Suppressor macrophage (primary cell): ENCODE results near the gene SLX4IP.
A peak's percentile ranks its signal among the peaks of the same experiment; 100 is the strongest.

Experiments used
- DNase-seq, 4 experiments: peaks; one replicate each; pipeline ENCODE4 v3.0.0-alpha.2; 2020 to 2022

The SLX4IP gene

GRCh38 chr20:10429443-10429981 lies 5.6 kb upstream of the SLX4IP start:
- DNase-seq: no peak

GRCh38 chr20:10430000-10430466 lies 5.1 kb upstream of the SLX4IP start:
- DNase-seq: no peak

- DNase-seq: no peak
Measured at GRCh38 chr20:10430704-10431103, 4.4 kb upstream of the SLX4IP start.

- DNase-seq: peak in 1 of 4 experiments; percentile 14
Measured at GRCh38 chr20:10432079-10432478, 3.0 kb upstream of the SLX4IP start.

- DNase-seq: peak in 1 of 4 experiments; percentile 4
Measured at GRCh38 chr20:10433014-10433622, 2.0 kb upstream of the SLX4IP start.

- peak; percentile 92 to 97 (median 95) for DNase-seq
Measured at GRCh38 chr20:10433623-10434466, 1.3 kb upstream of the SLX4IP start, which contains the start of gene MKKS. Gene MKKS, minus strand, starts transcription at chr20:10434222. Its CDS starts 20,708 bp downstream, at chr20:10413514.

GRCh38 chr20:10434467-10434831 lies 656 bp upstream of the SLX4IP start:
- peak; percentile 96 to 99 (median 98) for DNase-seq

GRCh38 chr20:10436053-10436699 lies 1.1 kb downstream of the SLX4IP start:
- no peak for DNase-seq

- no peak for DNase-seq
Measured at GRCh38 chr20:10438217-10438616, 3.1 kb downstream of the SLX4IP start.

GRCh38 chr20:10443936-10444335 lies 8.8 kb downstream of the SLX4IP start:
- DNase-seq: no peak

- DNase-seq: no peak
Measured at GRCh38 chr20:10445758-10446157, 10.7 kb downstream of the SLX4IP start.

GRCh38 chr20:10447028-10447427 lies 11.9 kb downstream of the SLX4IP start:
- DNase-seq: peak in 3 of 4 experiments; percentile 11 to 42 (median 33)

- no peak for DNase-seq
Measured at GRCh38 chr20:10448270-10449156, 13.4 kb downstream of the SLX4IP start.

GRCh38 chr20:10449270-10449669 lies 14.2 kb downstream of the SLX4IP start:
- no peak for DNase-seq

GRCh38 chr20:10453241-10453640 lies 18.1 kb downstream of the SLX4IP start:
- peak; percentile 51 to 85 (median 80) for DNase-seq

- DNase-seq: no peak
Measured at GRCh38 chr20:10454151-10454750, 19.1 kb downstream of the SLX4IP start.

- no peak for DNase-seq
Measured at GRCh38 chr20:10461495-10461894, 26.4 kb downstream of the SLX4IP start.

- no peak for DNase-seq
Measured at GRCh38 chr20:10462516-10462915, 27.4 kb downstream of the SLX4IP start.

GRCh38 chr20:10463622-10464021 lies 28.5 kb downstream of the SLX4IP start:
- peak in 1 of 4 experiments; percentile 4 for DNase-seq

GRCh38 chr20:10465135-10465534 lies 30.0 kb downstream of the SLX4IP start:
- DNase-seq: no peak

GRCh38 chr20:10466325-10466724 lies 31.2 kb downstream of the SLX4IP start:
- no peak for DNase-seq

- DNase-seq: no peak
Measured at GRCh38 chr20:10466855-10467254, 31.8 kb downstream of the SLX4IP start.
